Nephron progenitor cell (in vitro differentiated cells): Measurements from ENCODE around the gene MSS51.

Source experiments
- DNase-seq: peaks from one replicate; pipeline ENCODE4 v3.0.0; 2021
- H3K27ac Mint-ChIP-seq: 2 replicates; pipeline ENCODE4 v1.8.0; 2021; ENCODE audit warnings: mild to moderate bottlenecking, moderate library complexity, mixed read lengths
- H3K27me3 Mint-ChIP-seq: 2 replicates; pipeline ENCODE4 v1.8.0; 2021; ENCODE audit warnings: mild to moderate bottlenecking, low read depth, mixed read lengths; ENCODE audit not compliant: poor library complexity
- H3K36me3 Mint-ChIP-seq: 2 replicates; pipeline ENCODE4 v1.8.0; 2021; ENCODE audit warnings: low read depth, mixed read lengths
- H3K4me1 Mint-ChIP-seq: 2 replicates; pipeline ENCODE4 v1.8.0; 2021; ENCODE audit warnings: mixed read lengths
- H3K4me3 Mint-ChIP-seq: 2 replicates; pipeline ENCODE4 v1.8.0; 2021; ENCODE audit warnings: mild to moderate bottlenecking, moderate library complexity, mixed read lengths
- H3K9me3 Mint-ChIP-seq: 2 replicates; pipeline ENCODE4 v1.8.0; 2021; ENCODE audit warnings: mild to moderate bottlenecking, moderate library complexity, mixed read lengths
- TF ChIP-seq, protein P1 (sequence below): fragments of 200-600 bp; sonication (generic); IDR thresholded peaks from 2 replicates; pipeline ENCODE4 v1.5.0; 2021; ENCODE audit warnings: antibody characterized with exemption

The MSS51 gene

DNA sequence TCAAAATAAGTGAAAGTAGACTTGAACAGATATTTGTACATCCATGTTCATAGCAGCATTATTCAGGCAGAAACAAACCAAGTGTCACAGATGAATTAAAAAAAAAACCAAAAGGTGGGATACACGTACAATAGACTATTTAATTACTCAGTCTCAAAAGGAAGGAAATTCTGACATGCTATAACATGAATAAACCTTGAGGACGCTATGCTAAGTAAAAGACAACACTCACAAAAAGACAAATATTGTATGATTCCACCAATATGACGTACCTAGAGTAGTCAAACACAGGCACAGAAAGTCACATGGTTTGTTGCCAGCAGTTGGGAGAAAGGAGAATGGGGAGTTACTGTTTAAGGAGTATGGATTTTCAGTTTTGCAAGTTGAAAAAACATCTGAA lies 56.7 kb downstream of the MSS51 start:
- TF ChIP-seq, protein P1, sequence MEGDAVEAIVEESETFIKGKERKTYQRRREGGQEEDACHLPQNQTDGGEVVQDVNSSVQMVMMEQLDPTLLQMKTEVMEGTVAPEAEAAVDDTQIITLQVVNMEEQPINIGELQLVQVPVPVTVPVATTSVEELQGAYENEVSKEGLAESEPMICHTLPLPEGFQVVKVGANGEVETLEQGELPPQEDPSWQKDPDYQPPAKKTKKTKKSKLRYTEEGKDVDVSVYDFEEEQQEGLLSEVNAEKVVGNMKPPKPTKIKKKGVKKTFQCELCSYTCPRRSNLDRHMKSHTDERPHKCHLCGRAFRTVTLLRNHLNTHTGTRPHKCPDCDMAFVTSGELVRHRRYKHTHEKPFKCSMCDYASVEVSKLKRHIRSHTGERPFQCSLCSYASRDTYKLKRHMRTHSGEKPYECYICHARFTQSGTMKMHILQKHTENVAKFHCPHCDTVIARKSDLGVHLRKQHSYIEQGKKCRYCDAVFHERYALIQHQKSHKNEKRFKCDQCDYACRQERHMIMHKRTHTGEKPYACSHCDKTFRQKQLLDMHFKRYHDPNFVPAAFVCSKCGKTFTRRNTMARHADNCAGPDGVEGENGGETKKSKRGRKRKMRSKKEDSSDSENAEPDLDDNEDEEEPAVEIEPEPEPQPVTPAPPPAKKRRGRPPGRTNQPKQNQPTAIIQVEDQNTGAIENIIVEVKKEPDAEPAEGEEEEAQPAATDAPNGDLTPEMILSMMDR = no peak
- no peak overlapping the region for H3K27ac Mint-ChIP-seq

More for the DNA sequence above, 56.7 kb downstream of the MSS51 start:
- H3K4me1 Mint-ChIP-seq = no peaks in the 10 kb centered on the region
- H3K9me3 Mint-ChIP-seq = no peaks in the 10 kb centered on the region
- no peak for DNase-seq
- H3K36me3 Mint-ChIP-seq = peaks cover 47% of the 10 kb centered on the region
- H3K27me3 Mint-ChIP-seq = peaks cover 2% of the 10 kb centered on the region
- H3K4me3 Mint-ChIP-seq = no peak overlapping the region
